Measurements from ENCODE around the gene DMP1. TPM values are rescaled to one million over a fixed set of nuclear protein-coding genes. Genes with fewer than 3 reads are reported as not detected.

Gene DMP1, protein sequence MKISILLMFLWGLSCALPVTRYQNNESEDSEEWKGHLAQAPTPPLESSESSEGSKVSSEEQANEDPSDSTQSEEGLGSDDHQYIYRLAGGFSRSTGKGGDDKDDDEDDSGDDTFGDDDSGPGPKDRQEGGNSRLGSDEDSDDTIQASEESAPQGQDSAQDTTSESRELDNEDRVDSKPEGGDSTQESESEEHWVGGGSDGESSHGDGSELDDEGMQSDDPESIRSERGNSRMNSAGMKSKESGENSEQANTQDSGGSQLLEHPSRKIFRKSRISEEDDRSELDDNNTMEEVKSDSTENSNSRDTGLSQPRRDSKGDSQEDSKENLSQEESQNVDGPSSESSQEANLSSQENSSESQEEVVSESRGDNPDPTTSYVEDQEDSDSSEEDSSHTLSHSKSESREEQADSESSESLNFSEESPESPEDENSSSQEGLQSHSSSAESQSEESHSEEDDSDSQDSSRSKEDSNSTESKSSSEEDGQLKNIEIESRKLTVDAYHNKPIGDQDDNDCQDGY
- total RNA-seq (2014; rRNA removed; shearing (Covaris generic)), result 0.02 TPM in 1 of 2 replicates, not detected in the other
- not detected in 2 replicates for polyA plus RNA-seq (2014; cell fraction: nucleus; rRNA removed)

GRCh38 chr4:87649980-87650379 lies at the start of gene DMP1:
Gene DMP1 (plus strand): TSS chr4:87650280. CDS start chr4:87656493, 6,213 bp downstream.
- no peak for DNase-seq (ENCODE audit: extremely low read depth, low read depth)

- no peak for DNase-seq (ENCODE audit: extremely low read depth, low read depth)
Observed at GRCh38 chr4:87601361-87601760, 48.7 kb upstream of the DMP1 start.

DNA sequence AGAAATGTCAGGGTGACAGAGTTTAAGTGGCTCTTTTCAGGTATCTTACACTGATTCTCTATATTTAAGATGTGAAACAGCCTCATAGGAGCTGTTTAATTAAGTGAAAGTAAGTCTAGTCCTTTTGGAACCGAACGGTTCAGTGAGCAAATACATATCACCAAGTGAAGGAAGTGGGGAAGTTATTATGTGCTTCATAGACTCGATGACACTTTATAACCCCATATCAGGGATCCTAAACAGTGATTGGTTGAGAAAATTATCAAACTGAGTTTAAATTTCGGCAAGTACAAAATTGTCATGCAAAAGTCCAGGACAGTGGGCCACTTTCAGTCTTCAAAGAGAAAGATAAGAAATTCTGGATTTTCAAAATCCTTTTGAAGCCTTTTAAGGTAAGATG lies 41.9 kb upstream of the DMP1 start, which contains the start of gene DSPP:
DSPP (plus strand) TSS at position 301 of the 400 bp plus-strand sequence. CDS start 2,380 bp downstream, outside the sequence.
- DNase-seq (ENCODE audit: extremely low read depth, low read depth), result no peak

GRCh38 chr4:87614292-87614890 lies 35.7 kb upstream of the DMP1 start:
- DNase-seq (ENCODE audit: extremely low read depth, low read depth), result no peak

- DNase-seq (ENCODE audit: extremely low read depth, low read depth), result no peak
Observed at GRCh38 chr4:87616268-87616667, 33.8 kb upstream of the DMP1 start.

DNA sequence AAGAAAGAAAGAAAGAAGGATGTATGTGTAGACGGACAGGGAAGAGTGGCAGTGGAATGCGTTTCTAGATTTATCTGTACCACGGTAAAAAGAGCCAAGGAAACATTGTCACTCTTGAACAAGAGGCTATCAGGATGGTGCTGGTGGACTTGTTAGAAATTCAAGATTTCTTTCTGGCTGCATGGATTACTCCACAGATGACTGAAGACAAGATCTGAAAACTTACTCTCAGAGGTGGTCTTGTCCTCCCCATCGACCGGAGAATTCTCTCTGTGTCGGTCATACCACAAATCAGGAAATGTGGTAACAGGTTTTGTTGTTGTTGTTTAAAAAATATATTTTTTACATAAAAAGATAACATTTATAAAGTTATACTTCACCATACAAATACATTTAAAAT lies 30.0 kb upstream of the DMP1 start:
- no peak for DNase-seq (ENCODE audit: extremely low read depth, low read depth)

- no peak for DNase-seq (ENCODE audit: extremely low read depth, low read depth)
Observed at GRCh38 chr4:87620491-87620890, 29.6 kb upstream of the DMP1 start.

DNA sequence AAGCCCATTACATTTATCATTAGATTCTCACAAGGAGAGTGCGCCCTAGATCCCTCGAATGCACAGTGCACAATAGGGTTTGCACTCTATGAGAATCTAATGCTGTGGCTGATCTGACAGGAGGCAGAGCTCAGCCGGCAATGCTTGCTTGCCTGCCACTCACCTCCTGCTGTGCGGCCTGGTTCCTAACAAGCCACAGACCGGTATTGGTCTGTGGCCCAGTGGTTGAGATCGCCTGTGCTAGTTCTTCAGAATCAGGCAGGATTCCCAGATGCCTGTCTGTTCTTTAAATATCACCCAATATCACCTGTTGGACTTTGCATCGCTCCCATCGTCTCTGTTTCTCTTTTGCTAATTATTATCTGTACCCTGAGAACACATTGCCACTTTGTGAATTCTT lies 27.8 kb upstream of the DMP1 start:
- DNase-seq (ENCODE audit: extremely low read depth, low read depth), result no peak

- DNase-seq (ENCODE audit: extremely low read depth, low read depth), result no peak
Observed at GRCh38 chr4:87624698-87625097, 25.4 kb upstream of the DMP1 start.

- DNase-seq (ENCODE audit: extremely low read depth, low read depth), result no peak
Observed at GRCh38 chr4:87631668-87632067, 18.4 kb upstream of the DMP1 start.

- no peak for DNase-seq (ENCODE audit: extremely low read depth, low read depth)
Observed at GRCh38 chr4:87632469-87632868, 17.6 kb upstream of the DMP1 start.

- DNase-seq (ENCODE audit: extremely low read depth, low read depth), result no peak
Observed at GRCh38 chr4:87633243-87633642, 16.8 kb upstream of the DMP1 start.

GRCh38 chr4:87644286-87644685 lies 5.8 kb upstream of the DMP1 start:
- no peak for DNase-seq (ENCODE audit: extremely low read depth, low read depth)

DNA sequence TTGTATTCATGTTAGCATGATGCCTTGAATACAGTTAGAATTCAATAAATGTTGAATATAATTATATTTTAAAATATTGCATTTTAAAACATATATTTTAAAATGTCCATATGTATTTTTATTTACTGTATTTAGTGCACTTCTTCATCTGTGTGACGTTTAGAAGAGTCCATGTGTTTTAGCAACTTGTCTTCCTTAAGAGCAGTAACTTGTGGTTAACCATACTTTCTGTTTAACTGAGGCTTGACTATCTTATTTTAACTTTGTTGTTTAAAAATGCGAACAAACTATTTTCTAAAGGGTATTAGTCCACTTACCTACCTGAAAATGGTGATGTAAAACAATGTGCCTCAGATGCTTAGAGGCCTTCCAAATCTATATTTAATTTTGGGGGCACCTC lies 858 bp downstream of the DMP1 start:
- DNase-seq (ENCODE audit: extremely low read depth, low read depth), result no peak

DNA sequence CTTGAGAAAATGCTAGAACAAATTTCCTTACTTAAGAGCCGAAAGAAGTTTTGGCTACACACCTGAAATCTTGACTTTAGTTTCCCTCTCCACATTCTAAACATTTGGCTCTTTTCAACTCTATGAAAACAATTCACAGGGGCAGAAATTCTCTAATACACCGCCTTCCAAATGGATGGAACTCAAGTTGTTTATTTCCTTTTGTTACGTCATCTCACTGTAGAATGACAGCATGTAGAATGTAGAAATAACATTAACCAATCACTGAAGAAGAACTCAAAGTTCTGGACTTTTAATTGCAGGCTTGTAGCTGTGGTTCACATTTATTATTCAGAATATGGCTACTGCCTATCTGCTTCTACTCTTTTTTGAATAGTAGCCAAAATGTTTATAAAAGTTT lies 1.9 kb downstream of the DMP1 start:
- DNase-seq (ENCODE audit: extremely low read depth, low read depth), result peak; percentile 18

DNA sequence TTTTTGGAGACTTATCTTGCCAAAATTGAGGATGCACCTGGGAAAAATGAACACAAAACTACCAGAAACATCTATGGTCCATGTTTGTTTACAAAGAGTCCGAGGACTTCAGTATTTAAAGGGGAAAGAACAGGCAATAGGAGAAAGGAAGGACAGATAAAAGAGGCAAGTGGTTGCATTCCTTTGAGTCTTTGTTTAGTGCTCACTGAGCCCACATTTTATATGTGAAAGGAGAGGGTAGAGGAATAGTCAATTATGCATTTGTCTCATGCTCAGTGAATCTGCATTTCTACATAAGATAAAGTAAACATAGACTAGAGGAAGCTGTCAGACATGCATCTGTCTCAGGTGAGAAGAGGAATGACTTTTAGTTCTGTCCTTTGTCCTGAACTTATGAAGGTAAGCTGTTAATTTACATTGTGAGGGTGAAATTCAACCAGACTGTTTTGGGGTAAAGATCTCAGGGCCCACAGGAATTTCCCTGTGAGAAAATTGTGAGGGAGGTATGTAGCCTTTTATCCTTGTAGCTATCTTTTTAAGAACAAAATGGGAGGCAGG lies 4.5 kb downstream of the DMP1 start:
- DNase-seq (ENCODE audit: extremely low read depth, low read depth), result no peak

DNA sequence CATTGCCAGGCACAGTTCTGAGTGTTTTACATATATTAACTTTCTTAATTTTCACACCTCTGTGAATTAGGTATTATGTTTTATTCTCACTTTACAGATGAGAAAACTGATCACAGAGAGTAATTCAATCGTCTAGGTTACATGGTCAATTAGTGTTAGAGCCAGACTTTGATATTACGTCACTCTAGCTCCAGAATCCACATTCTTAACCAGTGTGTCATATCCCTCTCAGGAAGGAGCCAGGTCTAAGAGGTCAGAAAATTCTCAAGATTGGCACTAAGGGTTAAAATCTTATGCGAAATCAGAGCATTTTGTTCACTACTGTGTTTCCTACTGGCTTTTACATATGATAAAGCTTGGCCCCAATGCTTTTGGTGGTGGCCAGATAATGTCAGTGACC lies 7.4 kb downstream of the DMP1 start:
- peak; percentile 44 for DNase-seq (ENCODE audit: extremely low read depth, low read depth)

DNA sequence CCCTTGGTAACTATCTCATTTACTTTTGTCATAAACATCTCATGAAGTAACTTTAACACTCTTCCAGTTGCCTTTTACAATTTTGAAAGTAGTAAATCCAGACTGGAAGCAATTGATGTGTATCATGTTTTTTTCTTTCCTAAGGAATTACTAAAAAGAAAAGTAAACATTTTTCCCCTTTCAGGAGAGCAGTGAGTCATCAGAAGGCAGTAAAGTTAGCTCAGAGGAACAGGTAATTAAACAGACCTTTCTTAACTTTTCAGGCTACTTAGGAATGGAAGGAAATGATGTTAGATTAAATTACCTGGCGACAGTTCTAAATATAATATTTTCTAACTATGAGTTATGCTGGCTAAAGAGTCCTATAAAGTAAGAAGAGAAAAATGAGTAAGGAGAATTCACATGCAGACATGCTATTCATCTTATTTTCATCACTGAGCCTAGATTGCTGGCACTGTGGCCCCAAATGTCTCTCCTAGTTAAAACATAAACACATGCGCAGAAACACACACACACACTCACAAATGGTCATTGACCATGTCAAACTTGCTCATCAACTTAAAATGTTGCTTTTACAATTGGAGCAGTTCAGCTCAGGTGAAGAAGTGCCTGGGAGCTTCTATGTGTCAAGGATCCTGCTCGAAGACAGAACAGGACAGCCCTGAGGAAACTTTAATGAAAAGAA lies 9.3 kb downstream of the DMP1 start:
- no peak for DNase-seq (ENCODE audit: extremely low read depth, low read depth)

DNA sequence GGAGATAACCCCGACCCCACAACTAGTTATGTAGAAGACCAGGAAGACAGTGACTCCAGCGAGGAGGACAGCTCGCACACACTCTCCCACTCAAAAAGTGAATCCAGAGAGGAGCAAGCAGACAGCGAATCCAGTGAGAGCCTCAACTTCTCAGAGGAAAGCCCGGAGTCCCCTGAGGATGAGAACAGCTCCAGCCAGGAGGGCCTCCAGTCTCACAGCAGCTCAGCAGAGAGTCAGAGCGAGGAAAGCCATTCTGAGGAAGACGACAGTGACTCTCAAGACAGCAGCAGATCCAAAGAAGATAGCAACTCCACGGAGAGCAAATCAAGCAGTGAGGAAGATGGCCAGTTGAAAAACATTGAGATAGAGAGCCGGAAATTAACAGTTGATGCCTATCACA lies 12.8 kb downstream of the DMP1 start:
- DNase-seq (ENCODE audit: extremely low read depth, low read depth), result no peak

DNA sequence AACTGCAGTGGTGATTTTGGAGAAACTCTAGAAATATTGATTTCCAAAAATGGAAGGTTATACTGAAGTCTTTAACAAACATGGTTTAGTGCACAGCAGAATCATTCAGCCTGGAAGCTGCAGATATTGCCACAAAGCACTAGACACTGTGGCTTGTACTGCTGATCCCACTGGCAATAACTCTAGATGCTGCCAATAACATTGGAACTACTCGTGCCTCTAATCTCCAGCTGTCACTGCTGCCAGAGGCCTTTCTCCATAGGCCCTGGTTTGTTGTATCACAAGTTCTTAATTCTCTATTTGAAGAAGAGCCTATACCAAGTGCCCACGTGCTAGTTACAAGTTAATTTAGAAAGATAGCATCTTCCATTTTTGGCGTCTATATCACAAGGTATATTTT lies 19.3 kb downstream of the DMP1 start:
- no peak for DNase-seq (ENCODE audit: extremely low read depth, low read depth)

DNA sequence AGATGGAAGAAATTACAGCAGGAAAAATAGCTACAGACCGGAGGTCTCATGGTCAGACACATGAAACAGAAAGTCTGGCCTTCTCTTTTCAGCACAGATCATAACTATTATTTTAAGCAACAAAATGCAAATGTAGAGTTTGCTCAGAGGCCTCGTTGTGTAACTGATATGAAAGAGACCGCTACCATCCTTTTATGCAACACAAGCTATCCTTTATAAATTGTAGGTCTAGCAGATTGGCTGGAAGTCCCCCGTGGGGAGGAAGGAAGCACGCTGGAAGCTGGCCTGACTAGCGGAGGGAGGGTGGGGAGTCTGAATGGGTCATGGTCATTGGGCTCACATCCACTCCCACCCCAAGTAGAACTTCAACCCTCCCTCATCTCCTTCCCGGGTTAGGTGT lies 27.7 kb downstream of the DMP1 start:
- no peak for DNase-seq (ENCODE audit: extremely low read depth, low read depth)
